ENCODE results near the gene OTOF. TPM values are rescaled to one million over a fixed set of nuclear protein-coding genes. Genes with fewer than 3 reads are reported as not detected.

Gene OTOF
- total RNA-seq, 1 donor: not detected

GRCh38 chr2:26444236-26444635, 33.7 kb downstream of the OTOF start:
- no peak for TF ChIP-seq CTCF (IDR thresholded peaks at IDR 0.05; ENCODE audit: insufficient read depth, low read length)
- no peak for DNase-seq (ENCODE audit: low read depth)
- H3K4me3 ChIP-seq (ENCODE audit: low read depth, low read length): no peak overlapping the region

GRCh38 chr2:26442707-26443106, 35.2 kb downstream of the OTOF start:
- H3K4me3 ChIP-seq (ENCODE audit: low read depth, low read length): no peak overlapping the region
- no peak for TF ChIP-seq CTCF (IDR thresholded peaks at IDR 0.05; ENCODE audit: insufficient read depth, low read length)
- no peak for DNase-seq (ENCODE audit: low read depth)

GRCh38 chr2:26442301-26442700, 35.6 kb downstream of the OTOF start:
- DNase-seq (ENCODE audit: low read depth): no peak
- TF ChIP-seq CTCF (IDR thresholded peaks at IDR 0.05; ENCODE audit: insufficient read depth, low read length): no peak
- H3K4me3 ChIP-seq (ENCODE audit: low read depth, low read length): no peak overlapping the region

- no peak overlapping the region for H3K4me3 ChIP-seq (ENCODE audit: low read depth, low read length)
- DNase-seq (ENCODE audit: low read depth): no peak
- TF ChIP-seq CTCF (IDR thresholded peaks at IDR 0.05; ENCODE audit: insufficient read depth, low read length): no peak
Observed at GRCh38 chr2:26438926-26439325, 39.0 kb downstream of the OTOF start.

GRCh38 chr2:26438526-26438925, 39.4 kb downstream of the OTOF start:
- no peak for TF ChIP-seq CTCF (IDR thresholded peaks at IDR 0.05; ENCODE audit: insufficient read depth, low read length)
- DNase-seq (ENCODE audit: low read depth): peak; percentile 35
- H3K4me3 ChIP-seq (ENCODE audit: low read depth, low read length): no peak overlapping the region

GRCh38 chr2:26435106-26435505, 42.8 kb downstream of the OTOF start:
- DNase-seq (ENCODE audit: low read depth): no peak
- no peak for TF ChIP-seq CTCF (IDR thresholded peaks at IDR 0.05; ENCODE audit: insufficient read depth, low read length)
- no peak overlapping the region for H3K4me3 ChIP-seq (ENCODE audit: low read depth, low read length)

GRCh38 chr2:26432859-26433258, 45.1 kb downstream of the OTOF start:
- TF ChIP-seq CTCF (IDR thresholded peaks at IDR 0.05; ENCODE audit: insufficient read depth, low read length): no peak
- DNase-seq (ENCODE audit: low read depth): peak; percentile 4

More at GRCh38 chr2:26432859-26433258, 45.1 kb downstream of the OTOF start:
- H3K4me3 ChIP-seq (ENCODE audit: low read depth, low read length): no peak overlapping the region

Measured in fibroblast of the aortic adventitia (primary cell).